ENCODE data around the gene SLC35F3.

- TF ChIP-seq, protein P1, sequence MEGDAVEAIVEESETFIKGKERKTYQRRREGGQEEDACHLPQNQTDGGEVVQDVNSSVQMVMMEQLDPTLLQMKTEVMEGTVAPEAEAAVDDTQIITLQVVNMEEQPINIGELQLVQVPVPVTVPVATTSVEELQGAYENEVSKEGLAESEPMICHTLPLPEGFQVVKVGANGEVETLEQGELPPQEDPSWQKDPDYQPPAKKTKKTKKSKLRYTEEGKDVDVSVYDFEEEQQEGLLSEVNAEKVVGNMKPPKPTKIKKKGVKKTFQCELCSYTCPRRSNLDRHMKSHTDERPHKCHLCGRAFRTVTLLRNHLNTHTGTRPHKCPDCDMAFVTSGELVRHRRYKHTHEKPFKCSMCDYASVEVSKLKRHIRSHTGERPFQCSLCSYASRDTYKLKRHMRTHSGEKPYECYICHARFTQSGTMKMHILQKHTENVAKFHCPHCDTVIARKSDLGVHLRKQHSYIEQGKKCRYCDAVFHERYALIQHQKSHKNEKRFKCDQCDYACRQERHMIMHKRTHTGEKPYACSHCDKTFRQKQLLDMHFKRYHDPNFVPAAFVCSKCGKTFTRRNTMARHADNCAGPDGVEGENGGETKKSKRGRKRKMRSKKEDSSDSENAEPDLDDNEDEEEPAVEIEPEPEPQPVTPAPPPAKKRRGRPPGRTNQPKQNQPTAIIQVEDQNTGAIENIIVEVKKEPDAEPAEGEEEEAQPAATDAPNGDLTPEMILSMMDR (IDR thresholded peaks at IDR 0.05) = no peak
- no peak for TF ChIP-seq POLR2A (IDR thresholded peaks at IDR 0.05)
These were observed 416.1 kb downstream of the SLC35F3 start for GRCh38 chr1:234320549-234320948.

Data from suprapubic skin (tissue), 3 donors.